ENCODE results near the gene CKB. TPM values are rescaled to one million over a fixed set of nuclear protein-coding genes. Genes with fewer than 3 reads are reported as not detected.

CKB gene
- total RNA-seq, 4 donors from 2014 or later, result 190 to 373 (median 266) TPM

DNA sequence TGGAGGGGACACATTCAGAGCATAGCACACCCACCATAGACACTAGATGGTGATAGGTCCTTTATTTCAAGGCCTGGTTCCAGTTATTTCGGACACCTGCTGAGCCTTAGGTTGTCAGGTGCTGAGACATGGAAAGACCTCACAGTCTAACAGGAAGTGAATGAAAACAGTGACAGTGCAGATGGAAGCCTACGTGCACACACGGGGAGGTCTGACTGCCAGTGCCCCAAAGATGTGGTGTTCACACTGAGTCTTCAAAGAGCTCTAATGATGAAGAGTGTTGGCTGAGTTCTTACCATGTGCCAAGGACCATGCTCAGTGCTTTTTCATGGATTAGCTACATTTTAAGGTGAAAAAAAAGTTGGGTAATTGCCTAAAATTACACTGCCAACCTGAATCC is 46.6 kb downstream of the CKB start:
- DNase-seq, result no peak
- WGBS, 2 donors, result 90 to 95% methylated on average over 3 of the region's 3 CpGs
- Histone ChIP-seq H3K9me3 (no peaks in the 10 kb centered on the region), H3K27me3 (no peaks in the 10 kb centered on the region), H3K4me1 (no peaks in the 10 kb centered on the region), H3K36me3 (peaks cover 18 to 47% of the 10 kb centered on the region in 2 donors), H3K4me3 (replicated peaks in 1 of 3) (no peak overlapping the region), H3K27ac (no peak overlapping the region)
- TF ChIP-seq, protein P1, sequence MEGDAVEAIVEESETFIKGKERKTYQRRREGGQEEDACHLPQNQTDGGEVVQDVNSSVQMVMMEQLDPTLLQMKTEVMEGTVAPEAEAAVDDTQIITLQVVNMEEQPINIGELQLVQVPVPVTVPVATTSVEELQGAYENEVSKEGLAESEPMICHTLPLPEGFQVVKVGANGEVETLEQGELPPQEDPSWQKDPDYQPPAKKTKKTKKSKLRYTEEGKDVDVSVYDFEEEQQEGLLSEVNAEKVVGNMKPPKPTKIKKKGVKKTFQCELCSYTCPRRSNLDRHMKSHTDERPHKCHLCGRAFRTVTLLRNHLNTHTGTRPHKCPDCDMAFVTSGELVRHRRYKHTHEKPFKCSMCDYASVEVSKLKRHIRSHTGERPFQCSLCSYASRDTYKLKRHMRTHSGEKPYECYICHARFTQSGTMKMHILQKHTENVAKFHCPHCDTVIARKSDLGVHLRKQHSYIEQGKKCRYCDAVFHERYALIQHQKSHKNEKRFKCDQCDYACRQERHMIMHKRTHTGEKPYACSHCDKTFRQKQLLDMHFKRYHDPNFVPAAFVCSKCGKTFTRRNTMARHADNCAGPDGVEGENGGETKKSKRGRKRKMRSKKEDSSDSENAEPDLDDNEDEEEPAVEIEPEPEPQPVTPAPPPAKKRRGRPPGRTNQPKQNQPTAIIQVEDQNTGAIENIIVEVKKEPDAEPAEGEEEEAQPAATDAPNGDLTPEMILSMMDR (IDR thresholded peaks at IDR 0.05), result no peak
- no peak for TF ChIP-seq POLR2A (IDR thresholded peaks at IDR 0.05)
- intact Hi-C loops (cut with DNase I), result no loop called here

DNA sequence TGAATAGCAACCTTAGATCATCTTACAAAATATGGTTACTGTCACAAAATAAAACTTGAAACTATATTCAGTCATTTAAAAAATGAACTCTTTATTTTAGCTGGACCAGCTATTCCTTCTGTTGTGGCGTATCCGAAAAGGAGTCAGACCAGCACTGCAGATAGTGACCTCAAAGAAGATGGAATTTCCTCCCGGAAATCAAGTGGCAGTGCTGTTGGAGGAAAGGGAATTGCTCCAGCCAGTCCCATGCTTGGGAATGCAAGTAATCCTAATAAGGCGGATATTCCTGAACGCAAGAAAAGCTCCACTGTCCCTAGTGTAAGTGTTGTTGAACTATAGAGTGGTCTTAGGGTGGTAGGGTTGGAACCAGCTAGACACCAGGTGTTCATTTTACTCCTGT is 47.7 kb downstream of the CKB start:
- no peaks in the 10 kb centered on the region for H3K4me1 ChIP-seq
- no peaks in the 10 kb centered on the region for H3K27me3 ChIP-seq
- no peak overlapping the region for H3K27ac ChIP-seq
- H3K4me3 ChIP-seq (replicated peaks in 1 of 3), result no peak overlapping the region
- DNase-seq, result no peak
- H3K36me3 ChIP-seq, result peaks cover 18 to 42% of the 10 kb centered on the region in 2 donors
- 95 to 98% methylated on average over 5 of the region's 5 CpGs for WGBS, 2 donors
- no peak for TF ChIP-seq POLR2A (IDR thresholded peaks at IDR 0.05)
- TF ChIP-seq, protein P1 (IDR thresholded peaks at IDR 0.05), result no peak
- intact Hi-C loops (cut with DNase I), result no loop called here
- no peaks in the 10 kb centered on the region for H3K9me3 ChIP-seq

DNA sequence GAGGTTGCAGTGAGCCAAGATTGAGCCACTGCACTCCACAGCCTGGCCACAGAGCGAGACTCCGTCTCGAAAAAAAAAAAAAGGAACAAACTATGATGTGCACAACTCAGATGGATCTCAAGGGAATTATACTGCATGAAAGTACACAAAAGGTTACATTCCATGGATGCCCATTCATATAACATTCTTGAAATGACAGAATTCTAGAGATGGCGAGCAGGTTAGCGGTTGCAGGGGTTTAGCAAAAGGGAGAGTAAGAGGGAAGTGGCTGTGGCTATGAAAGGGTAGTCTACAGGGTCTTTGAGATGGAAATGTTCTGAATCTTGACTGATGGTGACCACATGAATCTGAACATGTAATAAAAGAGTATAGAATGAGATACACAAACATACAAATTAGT is 49.7 kb downstream of the CKB start:
- Histone ChIP-seq H3K4me3 (replicated peaks in 1 of 3) (no peak overlapping the region), H3K27ac (no peak overlapping the region), H3K36me3 (peaks cover 33 to 56% of the 10 kb centered on the region in 2 donors), H3K9me3 (no peaks in the 10 kb centered on the region), H3K4me1 (no peaks in the 10 kb centered on the region), H3K27me3 (no peaks in the 10 kb centered on the region)
- no peak for TF ChIP-seq POLR2A (IDR thresholded peaks at IDR 0.05)
- TF ChIP-seq, protein P1 (IDR thresholded peaks at IDR 0.05), result no peak
- DNase-seq, result no peak
- WGBS, 2 donors, result 87 to 89% methylated on average over 5 of the region's 5 CpGs
- intact Hi-C loops (cut with DNase I), result no loop called here

Small RNAs within 50 kb of the gene (small RNA-seq; reads per million reads assigned to genes)
- not detected for gene RNU4-68P
- not detected for gene RNU7-160P

Other genes with a start within 250 kb of the CKB start
- gene EIF5, start 188.6 kb downstream of the CKB start, total RNA-seq, result 100 to 1,000 TPM; 257 to 428 (median 329) TPM
- gene MARK3, start 137.4 kb downstream of the CKB start, total RNA-seq, result 100 to 1,000 TPM; 105 to 164 (median 114) TPM
- 10 to 100 TPM; 14.9 to 24.4 (median 21.3) TPM for gene TRMT61A, start 6.4 kb upstream of the CKB start, total RNA-seq
- 10 to 100 TPM; 39.4 to 77.5 (median 44.4) TPM for gene BAG5, start 39.8 kb upstream of the CKB start, total RNA-seq
- gene COA8, start 40.1 kb upstream of the CKB start, total RNA-seq, result 10 to 100 TPM; 25.9 to 50.4 (median 33.6) TPM
- 100 to 1,000 TPM; 236 to 340 (median 281) TPM for gene KLC1, start 106.4 kb upstream of the CKB start, total RNA-seq
- gene XRCC3, start 192.6 kb upstream of the CKB start, total RNA-seq, result 10 to 100 TPM in 1 of 4 donors, 1 to 10 TPM in 3; 3.3 to 15.7 (median 7.9) TPM
- gene ZFYVE21, start 193.0 kb upstream of the CKB start, total RNA-seq, result 100 to 1,000 TPM; 113 to 167 (median 131) TPM